Measurements from ENCODE around the gene AQP4.

The AQP4 gene, protein sequence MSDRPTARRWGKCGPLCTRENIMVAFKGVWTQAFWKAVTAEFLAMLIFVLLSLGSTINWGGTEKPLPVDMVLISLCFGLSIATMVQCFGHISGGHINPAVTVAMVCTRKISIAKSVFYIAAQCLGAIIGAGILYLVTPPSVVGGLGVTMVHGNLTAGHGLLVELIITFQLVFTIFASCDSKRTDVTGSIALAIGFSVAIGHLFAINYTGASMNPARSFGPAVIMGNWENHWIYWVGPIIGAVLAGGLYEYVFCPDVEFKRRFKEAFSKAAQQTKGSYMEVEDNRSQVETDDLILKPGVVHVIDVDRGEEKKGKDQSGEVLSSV

DNA sequence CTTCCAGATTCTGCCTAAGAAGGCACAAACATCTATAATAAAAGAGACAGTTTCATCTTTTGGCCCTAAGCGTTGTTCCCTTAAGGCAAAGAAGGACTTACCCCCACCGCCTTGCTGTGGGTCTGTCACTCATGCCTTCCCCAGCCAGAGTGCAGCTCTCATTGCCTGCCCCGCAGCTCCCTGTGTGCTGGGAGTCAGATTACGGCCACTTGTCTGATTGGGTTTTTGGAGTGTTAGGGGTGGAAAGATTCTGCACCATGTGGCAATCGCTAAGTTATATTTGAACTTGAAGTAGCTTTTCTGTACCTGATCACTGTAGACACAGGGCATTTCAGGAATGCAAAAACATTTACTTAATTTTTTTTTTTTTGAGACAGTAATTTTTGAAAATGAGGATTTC, at the start of gene AQP4:
Gene AQP4 (minus strand): TSS at position 151 of the 400 bp plus-strand sequence. CDS start 18 bp downstream, at position 133.
- no peak for DNase-seq (ENCODE audit: low spot score)

DNA sequence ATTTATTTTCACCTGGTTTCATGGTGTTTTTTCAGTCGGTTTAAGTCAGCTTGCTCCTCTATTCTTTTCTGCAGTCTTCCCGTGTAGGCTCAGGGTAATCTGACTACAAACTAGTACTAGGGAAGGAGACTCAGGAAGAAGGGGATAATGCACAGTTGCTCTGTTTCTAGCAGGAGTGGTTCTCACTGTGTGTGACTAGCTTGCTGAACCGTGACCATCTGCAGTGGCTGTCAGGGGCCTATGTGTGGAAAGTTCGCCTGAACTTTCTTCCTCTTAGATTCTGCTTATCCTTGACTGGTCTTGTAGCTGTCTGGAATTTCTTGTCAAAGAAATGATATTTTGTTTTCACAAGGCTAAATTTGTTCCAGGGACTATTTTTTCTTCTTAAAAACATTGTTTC, 46.3 kb upstream of the AQP4 start:
- no peak for DNase-seq (ENCODE audit: low spot score)

DNA sequence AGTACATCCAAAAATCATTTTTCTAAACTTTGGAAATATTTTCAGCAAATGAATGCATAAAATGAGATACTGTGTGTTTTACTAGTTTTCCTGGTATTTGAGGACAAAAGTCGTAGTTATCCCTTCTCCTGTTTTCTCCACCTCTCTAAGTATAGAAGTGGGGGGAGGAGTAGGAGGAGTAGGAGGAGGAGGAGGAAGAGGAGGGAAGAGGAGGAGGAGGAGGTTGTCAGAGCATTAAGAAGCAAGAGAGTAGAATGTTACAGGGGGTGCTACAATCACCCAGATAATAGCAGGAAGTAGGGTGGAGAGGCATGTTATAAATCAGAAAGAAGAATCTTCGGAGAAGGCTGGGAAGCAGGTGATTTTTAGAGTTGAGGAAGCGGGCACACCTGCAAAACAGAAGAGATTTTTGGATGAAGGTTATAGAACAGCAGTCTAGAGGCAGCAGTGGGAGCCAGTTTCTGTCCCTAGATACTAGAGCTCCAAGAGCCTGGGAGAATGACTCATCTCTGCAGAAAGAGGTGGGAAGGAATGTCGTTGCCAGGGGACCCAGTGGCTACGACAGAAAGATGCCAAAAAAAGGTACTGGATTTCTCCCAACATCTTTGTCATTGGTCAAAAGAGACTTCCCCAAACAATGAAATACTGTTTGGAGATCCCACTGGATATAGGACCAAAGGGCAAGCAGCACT, 44.2 kb upstream of the AQP4 start:
- DNase-seq (ENCODE audit: low spot score) = no peak

DNA sequence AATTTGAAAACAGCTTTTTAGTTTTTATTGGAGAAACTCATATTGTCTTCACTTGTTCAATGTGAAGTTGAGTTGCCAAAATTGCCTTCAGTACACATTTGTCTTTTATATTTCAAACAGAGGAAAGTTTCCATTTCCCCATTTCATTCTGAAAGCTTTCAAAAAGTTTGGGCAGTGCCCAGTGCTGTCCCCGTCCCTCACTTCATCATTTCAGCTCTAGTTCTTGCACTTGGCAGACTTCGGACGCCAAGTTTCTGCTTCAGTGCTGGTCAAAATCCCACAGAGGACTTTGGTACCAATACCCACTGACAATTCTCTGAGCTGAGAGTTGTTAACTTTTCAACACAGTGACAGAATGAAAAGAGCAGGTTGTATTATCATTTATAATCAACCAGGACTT, 43.4 kb upstream of the AQP4 start:
- DNase-seq (ENCODE audit: low spot score) = no peak

DNA sequence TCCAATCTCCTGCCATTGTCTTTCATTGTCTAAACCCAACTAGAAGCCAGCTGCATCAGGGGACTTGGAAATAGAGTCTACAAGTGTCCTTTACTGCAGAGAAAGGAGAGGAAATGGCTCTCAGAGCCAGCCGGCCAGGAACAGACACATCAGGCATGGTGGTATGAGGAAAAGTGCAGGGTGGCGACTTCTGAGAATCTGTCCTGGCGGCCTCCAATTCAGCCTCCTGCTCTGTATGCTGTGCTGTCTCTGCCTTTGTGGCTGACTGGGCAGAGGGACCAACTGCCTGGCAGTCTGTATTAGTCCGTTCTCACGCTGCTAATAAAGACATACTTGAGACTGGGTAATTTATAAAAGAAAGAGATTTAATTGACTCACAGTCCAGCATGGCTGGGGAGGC, 36.8 kb upstream of the AQP4 start:
- no peak for DNase-seq (ENCODE audit: low spot score)

GRCh38 chr18:26901020-26901419, 35.5 kb upstream of the AQP4 start:
- no peak for DNase-seq (ENCODE audit: low spot score)

DNA sequence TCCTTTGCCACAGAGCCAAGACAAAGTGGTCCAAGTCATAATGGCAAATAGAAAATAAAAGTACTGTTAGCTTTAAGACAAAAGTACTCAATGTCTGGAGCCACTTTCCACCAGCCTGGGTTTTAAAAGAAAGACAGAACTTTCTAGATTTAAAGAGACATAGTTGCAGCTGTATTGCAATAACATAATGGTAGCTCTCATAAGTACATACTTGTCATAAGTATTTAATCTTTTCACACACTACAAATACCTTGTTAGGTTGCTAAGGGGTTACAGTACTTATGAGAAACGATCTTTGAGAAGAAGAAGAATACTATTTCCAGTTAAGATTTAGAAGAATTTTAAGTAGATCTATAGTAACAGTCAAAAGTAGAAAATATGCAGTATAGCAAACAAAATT, 28.9 kb upstream of the AQP4 start:
- no peak for DNase-seq (ENCODE audit: low spot score)

- no peak for DNase-seq (ENCODE audit: low spot score)
Observed at GRCh38 chr18:26893996-26894395, 28.5 kb upstream of the AQP4 start.

- no peak for DNase-seq (ENCODE audit: low spot score)
Observed at GRCh38 chr18:26888259-26888658, 22.8 kb upstream of the AQP4 start.

GRCh38 chr18:26875040-26875654, 9.6 kb upstream of the AQP4 start:
- no peak for DNase-seq (ENCODE audit: low spot score)

DNA sequence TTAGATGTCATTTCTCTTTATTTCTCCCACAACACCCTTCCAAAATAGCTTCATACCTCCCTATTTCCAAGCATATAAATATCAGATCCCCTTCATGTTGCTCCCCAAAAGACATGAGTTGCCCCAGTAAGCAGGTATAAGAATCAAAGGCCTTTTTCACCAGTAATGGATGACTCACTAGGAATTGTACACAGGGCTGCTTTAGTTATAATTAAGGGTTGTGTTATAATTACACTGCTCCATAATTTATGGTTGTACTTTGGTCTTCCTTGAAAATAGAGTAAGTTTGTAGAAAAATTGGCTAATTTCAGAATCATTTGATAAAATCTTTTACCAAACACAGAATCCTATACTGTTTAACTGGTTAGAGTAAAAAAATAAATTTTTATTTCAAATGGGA, 8.8 kb upstream of the AQP4 start:
- DNase-seq (ENCODE audit: low spot score) = no peak

DNA sequence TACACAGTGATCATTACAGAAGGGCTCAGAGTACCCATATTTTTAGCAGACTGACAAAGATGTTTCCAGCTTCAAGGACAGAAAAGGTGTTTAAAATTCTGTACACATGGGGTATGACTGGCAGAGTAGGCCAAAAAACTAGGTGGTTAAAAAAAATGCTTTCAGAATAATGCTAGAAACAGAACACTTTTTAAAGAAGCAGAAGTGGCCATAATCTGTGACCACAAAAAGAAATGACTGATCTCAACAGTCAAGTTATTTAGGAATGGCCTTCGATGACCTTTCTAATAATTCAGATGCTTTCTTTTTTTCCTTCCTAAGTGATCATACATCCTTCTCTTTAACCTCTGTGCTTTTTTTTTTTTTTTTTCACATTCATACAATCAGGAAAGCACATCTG, 4.1 kb upstream of the AQP4 start:
- no peak for DNase-seq (ENCODE audit: low spot score)

GRCh38 chr18:26868968-26869586, 3.6 kb upstream of the AQP4 start:
- no peak for DNase-seq (ENCODE audit: low spot score)

- no peak for DNase-seq (ENCODE audit: low spot score)
Observed at GRCh38 chr18:26867471-26867870, 2.0 kb upstream of the AQP4 start.

DNA sequence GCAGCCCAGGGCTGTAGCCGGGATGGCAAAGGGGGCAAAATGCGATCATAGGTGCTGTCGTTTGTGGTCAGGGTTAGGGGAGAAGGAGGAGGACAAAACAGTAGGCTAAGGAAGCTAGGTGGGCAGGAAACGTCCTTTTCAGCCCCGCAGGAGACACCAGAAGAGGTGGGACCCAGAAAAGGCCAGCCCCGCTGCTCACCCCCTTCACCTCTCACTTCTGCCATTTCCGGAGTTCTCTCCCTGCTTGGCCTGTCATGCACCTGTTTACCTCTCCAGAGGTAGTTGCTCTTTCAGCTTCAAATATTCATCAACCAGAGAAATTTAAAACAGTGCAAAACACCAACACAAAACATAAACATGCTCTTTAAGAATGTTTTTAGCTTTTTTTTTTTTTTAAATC, 849 bp downstream of the AQP4 start:
- DNase-seq (ENCODE audit: low spot score) = no peak

- DNase-seq (ENCODE audit: low spot score) = no peak
Observed at GRCh38 chr18:26863921-26864497, 1.5 kb downstream of the AQP4 start.

- no peak for DNase-seq (ENCODE audit: low spot score)
Observed at GRCh38 chr18:26863122-26863879, 2.2 kb downstream of the AQP4 start.

DNA sequence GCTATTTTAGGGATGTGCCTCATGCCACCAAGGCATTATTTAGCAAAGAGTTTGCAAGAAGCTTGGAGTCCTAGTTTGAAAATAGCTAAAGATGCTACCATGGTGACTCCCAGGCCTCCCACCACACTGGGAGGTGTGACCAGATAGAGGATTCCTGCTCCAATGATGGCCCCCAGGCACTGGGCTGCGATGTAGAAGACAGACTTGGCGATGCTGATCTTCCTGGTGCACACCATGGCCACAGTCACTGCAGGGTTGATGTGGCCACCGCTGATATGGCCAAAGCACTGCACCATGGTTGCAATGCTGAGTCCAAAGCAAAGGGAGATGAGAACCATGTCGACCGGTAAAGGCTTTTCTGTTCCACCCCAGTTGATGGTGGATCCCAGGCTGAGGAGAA, 3.4 kb downstream of the AQP4 start:
- DNase-seq (ENCODE audit: low spot score) = no peak

GRCh38 chr18:26854292-26854881, 11.1 kb downstream of the AQP4 start:
- DNase-seq (ENCODE audit: low spot score) = no peak

DNA sequence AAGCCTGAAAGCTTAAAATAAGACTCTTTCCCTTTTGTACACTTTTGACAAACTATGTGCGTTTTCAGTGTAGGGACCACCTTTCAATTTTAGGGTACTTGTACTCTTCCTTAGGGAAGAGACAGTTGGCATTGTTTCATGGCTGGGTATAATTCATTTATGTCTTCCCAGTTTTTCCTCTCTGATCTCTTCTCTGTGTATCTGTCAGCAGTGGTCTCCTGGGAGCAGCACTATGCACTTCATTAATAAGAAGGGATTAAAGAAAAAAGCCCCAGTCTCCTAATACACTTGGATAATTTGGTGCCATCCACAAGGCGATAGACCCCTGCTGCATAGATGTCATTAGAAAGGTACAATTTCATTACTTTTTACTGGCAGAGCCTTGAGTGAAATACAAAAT, 12.1 kb downstream of the AQP4 start:
- no peak for DNase-seq (ENCODE audit: low spot score)

DNA sequence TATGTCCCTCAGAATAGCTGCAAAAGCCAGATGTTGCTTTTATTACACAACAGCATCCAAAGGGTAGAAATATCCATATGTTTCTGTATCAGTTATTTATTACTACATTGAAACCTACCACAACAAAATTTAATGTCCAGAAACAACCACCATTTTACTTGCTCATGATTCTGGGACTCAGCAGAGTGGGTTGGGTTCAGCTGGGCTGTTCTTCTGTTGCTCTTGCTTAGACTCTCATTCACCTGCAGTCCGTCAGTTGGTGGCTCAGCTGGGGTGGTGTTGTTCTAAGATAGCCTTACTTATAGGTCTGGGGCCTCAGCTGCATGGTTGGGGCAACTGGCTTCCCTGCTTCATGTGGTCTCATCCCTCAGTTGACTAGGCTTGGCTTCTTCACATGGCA, 21.7 kb downstream of the AQP4 start:
- DNase-seq (ENCODE audit: low spot score) = no peak

Measured in CD4-positive, alpha-beta T cell treated with Interleukin-15 for 4 hours (primary cell).